Glomerular endothelial cell (primary cell): ENCODE results near the gene CDC26. TPM values are rescaled to one million over a fixed set of nuclear protein-coding genes. Genes with fewer than 3 reads are reported as not detected.
A peak's percentile ranks its signal among the peaks of the same experiment; 100 is the strongest.
"Not testable (repeated sequence)": the region's sequence is repeated elsewhere in the genome, so short reads cannot be mapped to it uniquely, and the experiment has no call there.

Experiments used
- DNase-seq: peaks from one replicate; pipeline ENCODE4 v3.0.0-alpha.2; 2011; ENCODE audit warnings: low read depth, low spot score; ENCODE audit errors: extremely low read depth
- total RNA-seq: library from RNA; depleted of rRNA; stranded (reverse); fragments of >200 nt; gene quantifications from 2 replicates; pipeline ENCODE4 v1.2.3, GENCODE V29; 2015

Gene CDC26
- total RNA-seq, 1 donor from 2014 or later: 20.9 TPM

DNA sequence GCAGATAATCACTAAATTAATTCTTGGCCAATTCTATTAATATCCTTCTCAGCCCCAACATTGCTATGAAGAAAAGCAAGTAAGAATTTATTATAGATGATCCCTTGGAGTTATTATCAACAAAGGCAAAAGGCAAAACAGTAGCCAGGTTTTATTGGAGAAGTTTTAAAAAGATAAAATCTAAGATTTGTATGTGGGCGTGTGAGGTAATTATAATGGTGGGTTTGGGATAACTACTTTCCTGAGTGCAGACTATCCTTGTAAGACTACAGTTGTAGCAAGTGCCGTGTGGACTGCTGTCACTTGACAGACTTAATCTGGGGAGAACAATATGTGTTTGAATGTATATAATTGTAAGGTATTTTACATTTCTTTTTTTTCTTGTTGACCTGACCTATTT lies 30.8 kb downstream of the CDC26 start:
- DNase-seq: no peak

DNA sequence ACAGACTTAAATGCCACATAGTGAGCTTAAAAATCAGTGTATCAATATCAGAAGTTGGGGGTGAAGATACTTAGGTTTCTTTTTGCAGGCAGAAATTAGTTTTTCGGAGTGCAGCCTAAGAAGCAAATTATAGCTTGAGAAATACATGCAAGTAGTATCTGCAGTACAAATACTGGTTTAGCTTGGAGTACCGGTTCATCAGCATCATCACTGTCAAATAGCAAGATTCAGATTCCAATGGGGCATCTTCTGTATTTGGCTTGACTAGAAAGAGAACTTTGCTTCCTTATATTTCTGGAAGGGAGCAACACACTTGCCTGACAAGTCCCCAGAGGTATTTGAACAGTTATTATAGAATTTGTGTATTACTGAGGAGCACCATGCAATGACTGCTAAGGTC lies 34.2 kb downstream of the CDC26 start:
- no peak for DNase-seq

DNA sequence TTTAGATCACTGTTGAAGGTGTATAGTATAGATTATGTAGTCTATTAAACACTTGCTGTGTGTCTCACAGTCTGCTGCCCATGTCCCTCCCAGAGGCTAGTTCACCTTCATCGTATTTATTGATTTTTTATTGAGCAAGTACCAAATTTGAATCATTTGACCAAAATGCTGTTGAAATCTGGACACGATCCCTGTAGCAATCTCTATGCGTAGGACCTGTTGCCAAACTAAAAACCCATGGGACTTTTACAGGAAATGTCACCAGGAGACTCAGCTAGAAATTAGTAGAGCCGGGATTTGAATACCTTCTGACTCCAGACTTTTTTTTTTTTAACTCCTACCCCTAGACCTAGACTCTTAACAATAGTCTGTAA lies 36.5 kb downstream of the CDC26 start:
- no peak for DNase-seq

DNA sequence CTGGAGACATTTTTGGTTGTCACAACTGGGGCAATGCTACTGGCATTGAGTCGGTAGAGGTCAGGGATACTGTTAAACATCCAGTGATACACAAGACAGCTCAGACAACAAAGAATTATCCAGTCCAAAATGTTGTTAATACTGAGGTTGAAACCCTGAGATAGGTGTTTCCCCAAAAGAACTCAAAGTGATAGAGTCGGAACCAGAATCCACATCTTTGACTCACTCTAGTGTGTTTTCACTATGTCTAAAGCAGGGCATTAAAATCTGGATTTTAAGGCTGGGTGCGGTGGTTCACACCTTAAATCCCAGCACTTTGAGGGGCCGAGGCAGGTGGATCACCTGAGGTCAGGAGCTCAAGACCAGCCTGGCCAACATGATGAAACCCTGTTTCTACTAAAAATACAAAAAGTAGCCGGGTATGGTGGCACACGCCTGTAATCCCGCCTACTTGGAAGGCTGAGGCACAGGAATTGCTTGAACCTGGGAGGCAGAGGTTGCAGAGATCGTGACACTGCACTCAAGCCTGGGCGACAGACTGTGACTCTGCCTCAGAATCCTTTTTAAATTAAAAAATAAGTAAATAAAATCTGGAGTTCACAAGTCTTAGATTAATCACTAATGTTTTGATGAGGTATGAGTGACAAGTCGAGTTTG lies 37.0 kb downstream of the CDC26 start:
- DNase-seq: no peak

DNA sequence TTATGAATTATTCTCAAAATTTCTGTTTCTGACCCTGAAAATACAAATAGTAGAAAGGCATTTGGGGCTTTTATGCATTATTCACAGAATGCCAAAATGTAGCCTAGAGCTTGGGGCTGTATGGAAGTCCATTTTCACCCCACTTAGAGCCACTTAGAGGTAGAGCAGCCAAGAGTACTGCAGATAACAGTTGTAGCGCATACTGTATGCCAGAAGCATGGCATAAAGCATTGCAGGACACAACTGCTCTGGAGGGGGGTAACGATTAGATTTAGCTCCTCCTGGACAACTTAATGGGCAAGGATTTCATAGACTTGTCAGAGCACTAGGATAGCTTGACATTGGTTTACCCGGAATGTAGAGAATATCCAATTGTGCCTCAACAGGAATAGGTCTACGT lies 38.3 kb downstream of the CDC26 start:
- DNase-seq: no peak

DNA sequence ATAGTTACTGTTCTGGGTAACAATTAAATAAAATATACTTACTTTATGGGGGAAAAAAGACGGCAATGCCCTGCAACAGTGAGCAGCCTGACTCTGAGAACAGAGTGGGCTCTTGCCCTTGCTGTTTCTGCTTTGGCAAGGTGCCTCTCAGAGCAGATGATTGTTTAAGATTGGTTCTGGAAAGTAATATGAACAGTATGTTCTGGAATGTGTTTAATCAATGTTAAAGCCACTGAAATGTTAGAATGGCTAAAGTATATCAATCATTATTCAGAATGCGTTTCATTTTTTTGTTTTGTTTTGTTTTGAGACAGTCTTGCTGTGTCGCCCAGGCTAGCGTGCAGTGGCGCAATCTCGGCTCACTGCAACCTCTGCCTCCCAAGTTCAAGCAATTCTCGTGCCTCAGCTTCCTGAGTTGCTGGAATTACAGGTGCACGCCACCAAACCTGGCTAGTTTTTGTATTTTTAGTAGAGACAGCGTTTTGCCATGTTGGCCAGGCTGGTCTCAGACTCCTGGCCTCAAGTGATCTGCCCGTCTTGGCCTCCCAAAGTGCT lies 39.6 kb downstream of the CDC26 start:
- DNase-seq: not testable (repeated sequence)

DNA sequence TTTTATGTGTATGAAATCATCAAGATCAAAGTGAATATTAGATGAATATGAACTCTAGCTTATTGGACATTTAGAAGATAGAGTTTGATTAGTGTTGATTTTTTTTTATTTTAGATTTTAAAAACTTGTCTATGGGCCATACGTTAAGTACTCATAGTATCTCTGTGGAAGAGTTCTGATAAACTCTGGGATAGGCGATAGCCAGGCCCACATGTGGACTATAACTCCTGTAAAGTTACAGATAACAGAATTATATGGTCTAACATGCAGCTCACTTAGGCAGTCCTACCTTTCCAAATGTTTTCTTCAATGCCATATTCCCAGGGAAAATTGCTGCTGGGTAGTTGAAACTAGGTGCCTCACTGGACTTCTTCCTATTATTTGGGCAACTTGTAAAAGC lies 43.7 kb downstream of the CDC26 start:
- DNase-seq: no peak

DNA sequence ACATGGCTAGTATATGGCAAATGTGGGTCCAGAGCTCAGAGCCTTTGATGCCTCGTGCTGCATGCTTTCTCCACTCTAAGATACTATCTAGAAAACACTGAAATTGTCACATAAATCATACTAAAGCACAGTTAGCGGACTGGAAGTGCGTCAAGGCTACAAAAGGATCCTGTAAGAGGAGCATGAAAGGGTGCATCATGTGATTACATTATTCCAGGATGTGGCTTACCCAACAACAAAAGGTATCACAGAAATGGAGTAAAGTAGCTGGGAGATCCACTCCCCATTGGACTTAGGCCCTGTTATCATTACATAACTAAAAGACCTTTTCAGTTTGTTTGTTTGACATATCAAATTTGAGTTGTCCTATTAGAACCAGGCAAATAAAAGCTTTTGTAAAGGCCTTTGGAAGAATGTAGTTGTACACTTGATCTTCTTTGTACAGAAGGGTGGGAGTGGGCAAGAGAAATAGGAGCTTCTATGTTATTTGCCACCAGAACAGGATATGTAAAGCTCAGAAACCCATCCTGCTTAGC lies 47.2 kb downstream of the CDC26 start:
- no peak for DNase-seq

DNA sequence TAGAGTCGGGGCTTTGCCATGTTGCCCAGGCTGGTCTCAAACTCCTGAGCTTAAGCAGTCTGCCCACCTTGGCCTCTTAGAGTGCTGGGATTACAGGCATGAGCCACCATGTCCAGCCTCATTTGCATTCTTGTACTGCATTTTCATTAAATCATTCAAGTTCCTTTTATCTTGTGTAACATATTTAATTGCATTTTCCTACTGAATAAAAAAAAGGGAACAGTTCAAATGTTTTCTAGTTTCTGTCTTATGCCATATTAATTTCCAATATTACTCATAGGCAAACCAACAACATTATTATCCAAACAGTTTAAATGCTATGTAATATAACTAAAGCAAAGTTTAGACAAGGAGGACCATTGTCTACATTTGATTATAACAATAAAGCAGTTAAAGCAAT lies 47.9 kb downstream of the CDC26 start:
- no peak for DNase-seq

DNA sequence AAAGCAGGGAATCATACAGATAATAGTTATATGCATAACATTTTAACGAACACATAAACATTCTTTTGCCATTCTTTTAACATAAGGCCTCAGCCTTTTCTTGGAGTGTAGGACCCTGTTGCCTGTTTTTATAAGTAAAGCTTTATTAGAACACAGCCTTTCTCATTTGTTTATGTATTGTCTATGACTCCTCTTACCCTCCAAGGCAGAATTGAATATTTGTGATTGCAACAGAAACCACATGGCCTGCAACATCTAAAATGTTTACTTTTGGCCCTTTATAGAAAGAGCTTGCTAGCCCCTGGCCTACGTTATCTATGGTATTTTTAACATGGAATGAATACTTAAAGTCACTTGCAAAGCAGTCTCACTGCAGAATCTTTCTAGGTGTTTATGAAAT lies 51.4 kb downstream of the CDC26 start:
- no peak for DNase-seq

DNA sequence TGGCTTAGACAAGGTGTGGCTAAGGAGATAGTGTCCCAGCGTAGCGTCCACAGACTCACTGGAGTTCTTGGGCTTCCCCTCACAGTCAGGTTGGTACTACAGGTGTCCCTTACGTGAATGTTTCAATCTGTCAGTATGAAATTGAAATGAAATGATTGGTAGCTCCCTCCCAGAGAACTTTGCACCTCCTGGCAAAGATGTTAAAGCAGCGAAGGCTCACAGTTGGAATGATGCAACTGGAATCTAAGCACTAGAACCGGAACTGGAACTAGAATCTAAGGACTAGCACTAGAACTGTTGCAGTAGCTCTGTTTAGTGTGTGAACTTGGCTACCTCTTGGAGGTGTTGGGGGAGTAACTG lies 52.9 kb downstream of the CDC26 start:
- DNase-seq: no peak

DNA sequence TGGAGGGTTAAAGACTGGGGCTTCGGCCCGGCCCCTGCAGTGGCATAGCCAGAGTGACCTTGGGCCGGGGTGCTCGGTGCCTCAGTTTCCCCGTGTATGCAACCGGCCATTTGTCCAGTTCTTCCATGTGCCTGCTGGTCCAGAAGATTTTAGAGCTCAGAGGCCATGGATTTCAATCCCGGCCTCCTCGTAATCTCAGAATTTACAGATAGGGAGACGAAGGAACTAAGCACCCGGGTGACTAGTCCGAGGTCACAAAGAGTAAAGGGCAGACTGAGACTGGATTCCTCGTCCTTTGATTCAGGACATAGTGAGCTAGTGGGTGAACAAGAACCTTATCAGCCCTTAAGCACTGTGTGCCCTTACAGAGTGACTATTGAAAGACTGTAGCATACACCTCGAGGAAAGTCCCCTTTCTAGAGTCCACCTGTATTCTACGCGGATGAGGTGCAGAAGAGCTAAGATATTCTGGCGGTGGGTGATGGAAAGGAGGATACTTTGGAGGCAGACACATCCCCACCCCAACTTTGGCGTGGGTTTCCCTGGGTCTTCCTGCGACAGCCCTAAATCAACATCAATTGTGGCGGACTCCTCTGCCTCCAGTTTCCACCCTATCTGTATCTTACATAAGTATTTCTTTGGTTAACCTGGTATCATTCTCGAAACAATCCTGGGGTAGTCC lies 53.4 kb downstream of the CDC26 start:
- no peak for DNase-seq

DNA sequence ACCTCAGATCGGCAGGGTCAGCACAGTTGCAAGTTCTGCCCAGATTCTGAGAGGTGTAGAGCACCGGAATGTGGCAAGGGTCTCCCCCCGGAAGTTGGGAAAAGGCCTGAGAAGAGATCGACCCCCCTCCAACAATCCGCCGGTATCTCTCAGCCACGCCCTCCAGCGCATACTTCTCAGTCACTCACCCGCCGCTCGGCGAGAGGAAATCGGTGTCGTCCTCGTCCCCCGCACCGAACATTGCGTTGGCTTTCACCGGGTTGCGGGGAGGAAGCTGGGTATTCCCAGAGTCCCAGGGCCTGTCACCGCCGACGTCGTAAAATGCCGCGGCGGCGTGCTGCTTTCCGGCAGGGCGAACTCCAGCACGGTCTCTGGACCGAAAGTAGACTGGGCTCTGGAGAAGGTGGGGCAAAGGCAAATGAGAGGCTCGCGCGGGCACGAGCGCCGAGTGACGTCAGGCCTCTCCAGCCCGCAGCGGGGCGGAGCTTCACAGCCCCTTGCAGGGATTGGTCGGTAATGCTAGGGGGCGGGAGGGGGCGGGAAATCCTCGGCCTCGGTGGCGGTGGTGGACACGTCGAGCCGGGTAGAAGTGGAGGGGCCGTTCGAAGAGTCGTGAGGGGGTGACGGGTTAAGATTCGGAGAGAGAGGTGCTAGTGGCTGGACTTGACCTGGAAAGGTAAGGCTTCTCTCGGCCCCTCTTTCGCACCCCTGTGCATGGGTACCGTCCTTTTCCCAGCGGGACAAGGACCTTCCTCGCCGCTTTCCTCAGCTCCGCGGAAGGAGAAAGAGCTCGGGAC lies 54.2 kb downstream of the CDC26 start, which contains the start of the genes FKBP15 and SLC31A1:
TSS of gene FKBP15 (minus strand) at position 275 of the 797 bp plus-strand sequence. CDS start at position 241, 34 bp downstream.
TSS of gene SLC31A1 (plus strand) at position 542 of the 797 bp plus-strand sequence. CDS start 34,605 bp downstream, outside the sequence.
- peak; percentile 82 for DNase-seq

DNA sequence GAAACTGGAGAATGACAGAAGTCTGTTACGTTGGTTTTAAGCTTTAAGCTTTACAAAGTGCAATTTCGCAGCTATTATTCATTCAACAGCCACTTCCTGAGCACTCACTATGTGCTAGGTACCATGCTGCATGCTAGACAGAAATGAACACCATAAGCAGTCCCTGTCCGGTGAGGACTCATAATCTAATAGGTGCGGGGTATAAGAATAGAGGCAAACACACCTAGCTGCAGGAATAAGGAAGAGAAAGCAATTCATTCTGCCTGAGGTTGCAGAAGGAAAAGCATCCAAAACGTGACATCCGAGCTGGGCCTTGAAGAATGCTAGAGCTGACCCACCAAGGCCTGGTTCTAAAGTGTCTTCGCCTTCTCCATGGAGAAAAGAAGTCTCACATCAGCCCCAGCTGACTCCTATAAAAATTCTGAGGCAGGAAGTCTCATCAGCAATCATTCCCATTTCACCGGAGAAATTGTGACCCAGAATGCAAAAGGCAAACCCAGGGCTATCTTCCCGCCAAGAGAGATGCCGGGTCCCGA lies 54.8 kb downstream of the CDC26 start:
- DNase-seq: no peak

DNA sequence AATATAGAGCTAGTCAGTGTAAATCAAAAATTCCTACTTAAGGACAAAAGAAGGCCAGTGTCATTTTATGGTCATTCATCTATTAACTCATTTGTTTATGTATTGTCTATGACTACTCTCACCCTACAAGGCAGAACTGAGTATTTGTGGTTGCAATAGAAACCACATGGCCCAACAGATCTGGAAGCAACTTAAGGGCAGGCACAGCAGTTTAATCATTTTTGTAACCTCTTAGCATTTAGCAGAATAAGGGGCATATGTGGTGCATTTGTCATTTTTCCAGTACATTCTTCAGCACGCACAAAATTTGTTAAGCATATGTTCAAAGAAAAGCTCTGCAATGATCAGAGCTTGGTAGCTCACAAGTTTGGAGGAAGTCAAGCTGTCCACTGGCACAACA lies 55.4 kb downstream of the CDC26 start:
- no peak for DNase-seq

DNA sequence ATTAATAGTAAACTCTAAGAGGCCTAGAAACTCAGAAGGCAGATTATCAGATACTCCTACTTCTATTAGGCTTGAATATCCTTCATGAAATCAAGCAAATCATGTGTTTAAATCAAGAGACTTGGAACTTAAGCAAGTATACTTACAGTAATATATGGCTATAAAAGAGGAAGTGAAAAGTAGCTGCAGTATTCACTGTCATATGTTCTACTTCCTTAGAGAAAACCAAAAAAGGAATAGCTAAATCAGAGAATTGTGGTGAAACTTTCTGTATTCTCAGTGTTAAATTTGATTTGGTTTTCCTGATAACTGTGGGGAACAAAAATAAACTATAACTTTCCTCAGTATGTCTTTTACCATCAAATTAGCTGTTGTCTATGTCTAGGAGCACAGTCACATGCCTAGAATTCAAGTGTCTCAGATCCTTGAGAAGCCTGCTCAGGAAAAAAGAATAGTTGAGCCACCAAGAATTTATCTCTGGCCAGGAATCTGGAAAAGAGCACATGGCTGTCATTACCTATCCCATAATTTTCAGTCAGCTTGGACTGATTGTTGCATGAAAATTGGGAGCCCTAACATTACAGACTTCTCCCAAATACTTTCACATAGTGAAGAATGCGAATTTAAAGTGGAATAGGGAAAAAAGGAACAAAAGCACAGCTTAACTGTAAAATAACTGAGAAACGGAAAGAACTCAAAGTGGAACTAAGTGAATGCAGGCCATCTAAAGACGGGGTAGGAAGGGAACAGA lies 56.0 kb downstream of the CDC26 start:
- DNase-seq: no peak
